Measurements from ENCODE around the gene HABP2.
A peak's percentile ranks its signal among the peaks of the same experiment; 100 is the strongest.

Gene HABP2

GRCh38 chr10:113552701-113553100 lies at the start of gene HABP2:
Gene HABP2, plus strand, starts transcription at chr10:113553053. Its CDS starts 69 bp downstream, at chr10:113553122.
- DNase-seq (ENCODE audit: low spot score), result no peak

GRCh38 chr10:113503930-113504329 lies 48.9 kb upstream of the HABP2 start:
- no peak for DNase-seq (ENCODE audit: low spot score)

- no peak for DNase-seq (ENCODE audit: low spot score)
These were observed 48.4 kb upstream of the HABP2 start for GRCh38 chr10:113504423-113504822.

- no peak for DNase-seq (ENCODE audit: low spot score)
These were observed 46.4 kb upstream of the HABP2 start for GRCh38 chr10:113506476-113506875.

GRCh38 chr10:113511419-113511818 lies 41.4 kb upstream of the HABP2 start:
- no peak for DNase-seq (ENCODE audit: low spot score)

- no peak for DNase-seq (ENCODE audit: low spot score)
These were observed 37.7 kb upstream of the HABP2 start for GRCh38 chr10:113515161-113515560.

- DNase-seq (ENCODE audit: low spot score), result no peak
These were observed 37.3 kb upstream of the HABP2 start for GRCh38 chr10:113515601-113516000.

- no peak for DNase-seq (ENCODE audit: low spot score)
These were observed 36.8 kb upstream of the HABP2 start for GRCh38 chr10:113516061-113516460.

- no peak for DNase-seq (ENCODE audit: low spot score)
These were observed 35.5 kb upstream of the HABP2 start for GRCh38 chr10:113517165-113517900.

GRCh38 chr10:113517901-113518260 lies 35.0 kb upstream of the HABP2 start:
- DNase-seq (ENCODE audit: low spot score), result no peak

GRCh38 chr10:113518415-113518814 lies 34.4 kb upstream of the HABP2 start:
- DNase-seq (ENCODE audit: low spot score), result no peak

GRCh38 chr10:113518816-113519591 lies 33.8 kb upstream of the HABP2 start:
- DNase-seq (ENCODE audit: low spot score), result no peak

- DNase-seq (ENCODE audit: low spot score), result no peak
These were observed 33.2 kb upstream of the HABP2 start for GRCh38 chr10:113519681-113520115.

- no peak for DNase-seq (ENCODE audit: low spot score)
These were observed 32.6 kb upstream of the HABP2 start for GRCh38 chr10:113520261-113520660.

- DNase-seq (ENCODE audit: low spot score), result peak; percentile 15
These were observed 32.0 kb upstream of the HABP2 start for GRCh38 chr10:113520690-113521474.

- DNase-seq (ENCODE audit: low spot score), result no peak
These were observed 31.4 kb upstream of the HABP2 start for GRCh38 chr10:113521475-113521795.

GRCh38 chr10:113522460-113522859 lies 30.4 kb upstream of the HABP2 start:
- DNase-seq (ENCODE audit: low spot score), result no peak

GRCh38 chr10:113523071-113523470 lies 29.8 kb upstream of the HABP2 start:
- DNase-seq (ENCODE audit: low spot score), result no peak

GRCh38 chr10:113523628-113524027 lies 29.2 kb upstream of the HABP2 start:
- no peak for DNase-seq (ENCODE audit: low spot score)

GRCh38 chr10:113524120-113524519 lies 28.7 kb upstream of the HABP2 start:
- DNase-seq (ENCODE audit: low spot score), result no peak

GRCh38 chr10:113524539-113525490 lies 28.0 kb upstream of the HABP2 start:
- DNase-seq (ENCODE audit: low spot score), result no peak

GRCh38 chr10:113525713-113526112 lies 27.1 kb upstream of the HABP2 start:
- no peak for DNase-seq (ENCODE audit: low spot score)

Measured in CD4-positive, alpha-beta T cell treated with Interleukin-15 for 4 hours (primary cell).